ENCODE measurements around the gene UBN1. TPM values are rescaled to one million over a fixed set of nuclear protein-coding genes. Genes with fewer than 3 reads are reported as not detected.

Gene UBN1
- total RNA-seq, 1 donor from 2014 or later: 41.9 TPM

DNA sequence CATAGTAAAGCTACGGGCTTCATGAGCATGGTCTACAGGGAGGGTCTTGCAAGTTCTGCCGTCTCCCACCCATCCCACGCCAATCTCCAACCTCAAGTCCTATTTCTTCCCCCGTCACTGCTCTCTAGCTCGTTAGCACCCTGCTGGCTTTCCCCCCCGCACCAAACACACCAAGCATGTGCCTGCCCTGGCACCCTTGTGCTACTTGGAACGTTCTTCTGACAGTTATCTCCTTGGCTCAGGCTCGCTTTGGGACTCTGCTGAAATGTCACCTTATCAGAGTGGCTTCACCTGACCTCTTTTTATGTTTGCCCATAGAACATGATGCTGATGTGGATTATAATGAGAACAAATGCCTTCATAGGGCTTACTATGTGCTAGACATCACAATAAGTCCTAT, 22.1 kb upstream of the UBN1 start:
- no peak for TF ChIP-seq CTCF (IDR thresholded peaks at IDR 0.05; ENCODE audit: unreplicated experiment)
- peaks cover 10% of the 10 kb centered on the region for H3K36me3 Mint-ChIP-seq (ENCODE audit: insufficient read depth)
- no peak overlapping the region for H3K4me3 Mint-ChIP-seq (ENCODE audit: low read depth)

GRCh38 chr16:4826526-4826925, 20.8 kb upstream of the UBN1 start:
- H3K36me3 Mint-ChIP-seq (ENCODE audit: insufficient read depth): peaks cover 15% of the 10 kb centered on the region
- no peaks in the 10 kb centered on the region for H3K27me3 Mint-ChIP-seq
- no peak for TF ChIP-seq CTCF (IDR thresholded peaks at IDR 0.05; ENCODE audit: unreplicated experiment)
- no peaks in the 10 kb centered on the region for H3K4me1 Mint-ChIP-seq (ENCODE audit: low read depth)
- H3K27ac Mint-ChIP-seq: no peak overlapping the region
- H3K9me3 Mint-ChIP-seq (ENCODE audit: low read depth): no peaks in the 10 kb centered on the region
- no peak overlapping the region for H3K4me3 Mint-ChIP-seq (ENCODE audit: low read depth)
- no peak for DNase-seq (ENCODE audit: low spot score, unreplicated experiment)

More for the DNA sequence above, 22.1 kb upstream of the UBN1 start:
- no peaks in the 10 kb centered on the region for H3K4me1 Mint-ChIP-seq (ENCODE audit: low read depth)
- no peak for DNase-seq (ENCODE audit: low spot score, unreplicated experiment)
- H3K9me3 Mint-ChIP-seq (ENCODE audit: low read depth): no peaks in the 10 kb centered on the region
- no peaks in the 10 kb centered on the region for H3K27me3 Mint-ChIP-seq
- no peak overlapping the region for H3K27ac Mint-ChIP-seq

DNA sequence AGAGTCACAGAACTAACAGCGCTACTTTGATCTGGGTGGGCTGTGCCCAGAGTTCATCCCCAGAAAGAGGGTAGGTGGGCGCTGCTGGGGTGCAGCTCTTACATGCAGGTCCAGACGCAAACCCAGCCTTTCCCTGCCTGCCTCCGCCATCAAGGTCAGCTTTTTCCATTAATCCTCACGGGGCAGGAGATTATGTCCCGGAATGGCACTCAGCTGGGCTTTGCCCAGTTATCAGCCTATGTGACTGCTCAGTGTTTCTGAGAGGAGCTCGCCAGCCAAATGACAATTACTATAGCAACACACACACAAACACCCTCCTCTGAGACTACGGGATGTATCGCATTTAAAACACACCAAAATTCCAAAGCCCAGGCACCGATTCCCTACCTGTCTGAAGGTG, 20.3 kb upstream of the UBN1 start:
- Mint-ChIP-seq H3K27me3 (no peaks in the 10 kb centered on the region), H3K27ac (no peak overlapping the region), H3K4me1 (ENCODE audit: low read depth) (no peaks in the 10 kb centered on the region), H3K36me3 (ENCODE audit: insufficient read depth) (peaks cover 14% of the 10 kb centered on the region), H3K9me3 (ENCODE audit: low read depth) (no peaks in the 10 kb centered on the region), H3K4me3 (ENCODE audit: low read depth) (no peak overlapping the region)
- no peak for TF ChIP-seq CTCF (IDR thresholded peaks at IDR 0.05; ENCODE audit: unreplicated experiment)
- DNase-seq (ENCODE audit: low spot score, unreplicated experiment): no peak

GRCh38 chr16:4828567-4829321, 18.5 kb upstream of the UBN1 start:
- no peak for DNase-seq (ENCODE audit: low spot score, unreplicated experiment)
- no peaks in the 10 kb centered on the region for H3K27me3 Mint-ChIP-seq
- no peak overlapping the region for H3K4me3 Mint-ChIP-seq (ENCODE audit: low read depth)
- TF ChIP-seq CTCF (IDR thresholded peaks at IDR 0.05; ENCODE audit: unreplicated experiment): no peak
- H3K27ac Mint-ChIP-seq: no peak overlapping the region
- no peaks in the 10 kb centered on the region for H3K4me1 Mint-ChIP-seq (ENCODE audit: low read depth)
- H3K36me3 Mint-ChIP-seq (ENCODE audit: insufficient read depth): peaks cover 18% of the 10 kb centered on the region
- H3K9me3 Mint-ChIP-seq (ENCODE audit: low read depth): no peaks in the 10 kb centered on the region

- no peaks in the 10 kb centered on the region for H3K27me3 Mint-ChIP-seq
- H3K9me3 Mint-ChIP-seq (ENCODE audit: low read depth): no peaks in the 10 kb centered on the region
- no peaks in the 10 kb centered on the region for H3K4me1 Mint-ChIP-seq (ENCODE audit: low read depth)
- H3K27ac Mint-ChIP-seq: no peak overlapping the region
- no peak for TF ChIP-seq CTCF (IDR thresholded peaks at IDR 0.05; ENCODE audit: unreplicated experiment)
- no peak overlapping the region for H3K4me3 Mint-ChIP-seq (ENCODE audit: low read depth)
- peaks cover 18% of the 10 kb centered on the region for H3K36me3 Mint-ChIP-seq (ENCODE audit: insufficient read depth)
- DNase-seq (ENCODE audit: low spot score, unreplicated experiment): no peak
Observed at GRCh38 chr16:4830408-4830807, 16.9 kb upstream of the UBN1 start.

All from progenitor cell of endocrine pancreas (in vitro differentiated cells).